Right kidney (tissue), 1 donor: Measurements from ENCODE around the gene RTKN.
"Not testable (repeated sequence)": the region's sequence is repeated elsewhere in the genome, so short reads cannot be mapped to it uniquely, and the experiment has no call there.

ENCODE experiments used
- DNase-seq: peaks from one replicate; pipeline ENCODE4 v3.0.0-alpha.2; 2016

Gene RTKN

GRCh38 chr2:74462054-74462785 lies 20.5 kb upstream of the RTKN start:
- DNase-seq = no peak

GRCh38 chr2:74461187-74462053 lies 19.7 kb upstream of the RTKN start:
- DNase-seq = no peak

- DNase-seq = not testable (repeated sequence)
These were observed 18.4 kb upstream of the RTKN start for GRCh38 chr2:74460187-74460586.

GRCh38 chr2:74459503-74460118 lies 17.9 kb upstream of the RTKN start:
- not testable (repeated sequence) for DNase-seq

- no peak for DNase-seq
These were observed 17.2 kb upstream of the RTKN start for GRCh38 chr2:74458938-74459363.

- peak; percentile 70 for DNase-seq
These were observed 16.6 kb upstream of the RTKN start, which contains the start of gene WBP1 for GRCh38 chr2:74458132-74458937. WBP1 (plus strand) TSS chr2:74458438; CDS start chr2:74458603, 165 bp downstream.

GRCh38 chr2:74457549-74458131 lies 15.9 kb upstream of the RTKN start:
- DNase-seq = peak; percentile 95

GRCh38 chr2:74457129-74457548 lies 15.4 kb upstream of the RTKN start:
- peak; percentile 71 for DNase-seq

GRCh38 chr2:74454654-74455511 lies 13.1 kb upstream of the RTKN start, which contains the start of gene INO80B:
INO80B (plus strand) TSS chr2:74455087; CDS start chr2:74455117, 30 bp downstream.
- peak; percentile 95 for DNase-seq

GRCh38 chr2:74450570-74451190 lies 8.9 kb upstream of the RTKN start:
- DNase-seq = no peak

GRCh38 chr2:74448771-74449170 lies 7.0 kb upstream of the RTKN start:
- no peak for DNase-seq

- no peak for DNase-seq
These were observed 5.7 kb upstream of the RTKN start for GRCh38 chr2:74447230-74447999.

- DNase-seq = no peak
These were observed 3.0 kb upstream of the RTKN start for GRCh38 chr2:74444498-74445318.

GRCh38 chr2:74442483-74443297 lies 953 bp upstream of the RTKN start:
- DNase-seq = not testable (repeated sequence)

GRCh38 chr2:74441170-74441689 lies 507 bp downstream of the RTKN start:
- DNase-seq = no peak

- peak; percentile 97 for DNase-seq
These were observed 1.2 kb downstream of the RTKN start for GRCh38 chr2:74440378-74441169.
